ENCODE data around the gene SH3BP1. TPM values are rescaled to one million over a fixed set of nuclear protein-coding genes. Genes with fewer than 3 reads are reported as not detected.
A peak's percentile ranks its signal among the peaks of the same experiment; 100 is the strongest.

SH3BP1 gene
- total RNA-seq, 1 experiment from 2014 or later: 60.5 TPM

DNA sequence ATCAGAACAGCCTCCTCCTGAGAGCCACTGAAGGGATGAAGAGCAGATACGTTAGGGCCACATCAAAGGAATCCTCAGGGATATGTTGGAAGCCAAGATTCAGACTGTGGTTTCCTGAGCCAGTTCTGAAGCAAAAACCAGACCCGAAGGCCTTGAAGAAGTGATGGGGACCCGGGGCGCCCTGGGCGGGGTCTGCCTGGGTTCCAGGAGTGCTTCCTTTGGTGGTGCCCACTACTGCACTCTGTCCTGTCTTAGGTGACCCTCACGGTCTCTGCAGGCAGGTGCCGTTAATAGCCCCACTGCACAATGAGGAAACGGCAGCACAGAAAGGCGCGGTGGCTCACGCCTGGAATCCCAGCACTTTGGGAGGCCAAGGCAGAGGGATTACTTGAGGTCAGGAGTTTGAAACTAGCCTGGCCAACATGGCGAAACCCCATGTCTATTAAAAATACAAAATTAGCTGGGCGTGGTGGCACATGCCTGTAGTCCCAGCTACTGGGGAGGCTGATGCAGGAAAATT, 12.9 kb upstream of the SH3BP1 start:
- POLR2A ChIA-PET (ENCODE audit: unreplicated experiment): interaction anchor here (0.7 kb wide), 1 partner anchor 1065 kb away, joined by 3 read pairs; no protein-coding TSS in a partner anchor

DNA sequence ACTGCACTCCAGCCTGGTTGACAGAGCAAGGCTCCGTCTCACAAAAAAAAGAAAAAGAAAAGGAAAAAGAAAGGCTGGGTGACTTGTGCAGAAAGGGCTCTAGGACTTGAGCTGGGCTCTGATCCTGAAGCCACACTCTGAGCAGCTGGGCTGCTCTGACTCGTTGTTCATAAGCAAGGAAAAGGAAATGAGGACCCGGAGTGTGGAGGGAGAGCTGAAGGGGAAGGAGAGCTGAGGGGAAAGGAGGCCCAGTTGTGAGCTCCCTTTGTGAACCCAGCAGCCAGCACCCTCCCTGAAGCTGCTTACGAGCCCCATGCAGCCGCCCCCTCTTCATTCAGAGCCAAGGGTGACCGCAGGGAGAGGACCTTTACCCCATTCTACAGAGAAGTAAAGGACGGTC, 12.3 kb upstream of the SH3BP1 start:
- no peak overlapping the region for H3K27ac ChIP-seq
- BruUV-seq (replicated peaks): no TSS peak
- no peak for DNase-seq
- no peak overlapping the region for H2AFZ ChIP-seq
- H3F3A ChIP-seq (ENCODE audit: insufficient read depth, low read depth): peaks cover 24% of the 10 kb centered on the region
- H3K9me2 ChIP-seq (ENCODE audit: insufficient read depth): no peaks in the 10 kb centered on the region
- no peak overlapping the region for H3K4me3 ChIP-seq
- no peak overlapping the region for H3K4me2 ChIP-seq
- H3K9me3 ChIP-seq (ENCODE audit: insufficient read depth, low read depth): no peaks in the 10 kb centered on the region
- intact Hi-C loops (cut with micrococcal nuclease; ENCODE audit: unreplicated experiment): no loop called here
- CTCF ChIA-PET: no interaction called here
- H3K27me3 ChIP-seq (ENCODE audit: insufficient read depth, low read depth): no peaks in the 10 kb centered on the region
- no peaks in the 10 kb centered on the region for H3K79me2 ChIP-seq (ENCODE audit: low read depth)
- H3K4me1 ChIP-seq (replicated peaks; ENCODE audit: insufficient read depth): no peaks in the 10 kb centered on the region
- POLR2A ChIA-PET (ENCODE audit: unreplicated experiment): no interaction called here
- peaks cover 13% of the 10 kb centered on the region for H4K20me1 ChIP-seq (ENCODE audit: insufficient read depth)
- peaks cover 20% of the 10 kb centered on the region for H3K36me3 ChIP-seq (ENCODE audit: low read depth)
- TF ChIP-seq, protein P1, sequence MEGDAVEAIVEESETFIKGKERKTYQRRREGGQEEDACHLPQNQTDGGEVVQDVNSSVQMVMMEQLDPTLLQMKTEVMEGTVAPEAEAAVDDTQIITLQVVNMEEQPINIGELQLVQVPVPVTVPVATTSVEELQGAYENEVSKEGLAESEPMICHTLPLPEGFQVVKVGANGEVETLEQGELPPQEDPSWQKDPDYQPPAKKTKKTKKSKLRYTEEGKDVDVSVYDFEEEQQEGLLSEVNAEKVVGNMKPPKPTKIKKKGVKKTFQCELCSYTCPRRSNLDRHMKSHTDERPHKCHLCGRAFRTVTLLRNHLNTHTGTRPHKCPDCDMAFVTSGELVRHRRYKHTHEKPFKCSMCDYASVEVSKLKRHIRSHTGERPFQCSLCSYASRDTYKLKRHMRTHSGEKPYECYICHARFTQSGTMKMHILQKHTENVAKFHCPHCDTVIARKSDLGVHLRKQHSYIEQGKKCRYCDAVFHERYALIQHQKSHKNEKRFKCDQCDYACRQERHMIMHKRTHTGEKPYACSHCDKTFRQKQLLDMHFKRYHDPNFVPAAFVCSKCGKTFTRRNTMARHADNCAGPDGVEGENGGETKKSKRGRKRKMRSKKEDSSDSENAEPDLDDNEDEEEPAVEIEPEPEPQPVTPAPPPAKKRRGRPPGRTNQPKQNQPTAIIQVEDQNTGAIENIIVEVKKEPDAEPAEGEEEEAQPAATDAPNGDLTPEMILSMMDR (conservative IDR thresholded peaks at IDR 0.05): no peak
- TF ChIP-seq EZH2 (IDR thresholded peaks at IDR 0.05; ENCODE audit: low read depth): no peak

More for the DNA sequence above, 12.9 kb upstream of the SH3BP1 start:
- H3K27ac ChIP-seq: no peak overlapping the region
- H3K4me1 ChIP-seq (replicated peaks; ENCODE audit: insufficient read depth): no peaks in the 10 kb centered on the region
- intact Hi-C loops (cut with micrococcal nuclease; ENCODE audit: unreplicated experiment): no loop called here
- BruUV-seq (replicated peaks): TSS peak; percentile 14
- no peaks in the 10 kb centered on the region for H3K79me2 ChIP-seq (ENCODE audit: low read depth)
- TF ChIP-seq, protein P1 (conservative IDR thresholded peaks at IDR 0.05): no peak
- no peak for TF ChIP-seq EZH2 (IDR thresholded peaks at IDR 0.05; ENCODE audit: low read depth)
- DNase-seq: no peak
- H3F3A ChIP-seq (ENCODE audit: insufficient read depth, low read depth): peaks cover 27% of the 10 kb centered on the region
- H3K4me3 ChIP-seq: no peak overlapping the region
- CTCF ChIA-PET: interaction anchor here (1.0 kb wide), 1 partner anchor 16 kb away, joined by 3 read pairs; no protein-coding TSS in a partner anchor
- H3K4me2 ChIP-seq: no peak overlapping the region
- H2AFZ ChIP-seq: no peak overlapping the region
- no peaks in the 10 kb centered on the region for H3K9me3 ChIP-seq (ENCODE audit: insufficient read depth, low read depth)
- H3K36me3 ChIP-seq (ENCODE audit: low read depth): peaks cover 20% of the 10 kb centered on the region
- no peaks in the 10 kb centered on the region for H3K9me2 ChIP-seq (ENCODE audit: insufficient read depth)
- peaks cover 13% of the 10 kb centered on the region for H4K20me1 ChIP-seq (ENCODE audit: insufficient read depth)
- no peaks in the 10 kb centered on the region for H3K27me3 ChIP-seq (ENCODE audit: insufficient read depth, low read depth)

- Histone ChIP-seq H3K9me3 (ENCODE audit: insufficient read depth, low read depth) (no peaks in the 10 kb centered on the region), H3K4me1 (replicated peaks; ENCODE audit: insufficient read depth) (no peaks in the 10 kb centered on the region), H3K36me3 (ENCODE audit: low read depth) (peaks cover 20% of the 10 kb centered on the region), H3K4me3 (no peak overlapping the region), H3K27me3 (ENCODE audit: insufficient read depth, low read depth) (no peaks in the 10 kb centered on the region), H3K27ac (no peak overlapping the region), H4K20me1 (ENCODE audit: insufficient read depth) (peaks cover 13% of the 10 kb centered on the region), H3K4me2 (no peak overlapping the region), H3K79me2 (ENCODE audit: low read depth) (no peaks in the 10 kb centered on the region), H2AFZ (no peak overlapping the region), H3K9me2 (ENCODE audit: insufficient read depth) (no peaks in the 10 kb centered on the region), H3F3A (ENCODE audit: insufficient read depth, low read depth) (peaks cover 20% of the 10 kb centered on the region)
- CTCF ChIA-PET: no interaction called here
- POLR2A ChIA-PET (ENCODE audit: unreplicated experiment): no interaction called here
- BruUV-seq (replicated peaks): no TSS peak
- intact Hi-C loops (cut with micrococcal nuclease; ENCODE audit: unreplicated experiment): no loop called here
- no peak for TF ChIP-seq EZH2 (IDR thresholded peaks at IDR 0.05; ENCODE audit: low read depth)
- TF ChIP-seq, protein P1 (conservative IDR thresholded peaks at IDR 0.05): no peak
- DNase-seq: no peak
Measured at GRCh38 chr22:37627545-37627944, 11.9 kb upstream of the SH3BP1 start.

All from PC-9 (cell line).